H9 (cell line): ENCODE measurements around the gene PHLDA1. TPM values are rescaled to one million over a fixed set of nuclear protein-coding genes. Genes with fewer than 3 reads are reported as not detected.

ENCODE experiments used
- DNase-seq: peaks from one replicate; pipeline ENCODE4 v3.0.0-alpha.2; 2017
- H2AFZ ChIP-seq: one replicate; pipeline ENCODE4 v1.6.1; 2013; ENCODE audit warnings: mild to moderate bottlenecking, low read length, control low read depth, moderate library complexity
- H2AK5ac ChIP-seq: 2 replicates; pipeline ENCODE4 v1.6.1; 2013; ENCODE audit warnings: low read length, control low read depth, mixed read lengths; ENCODE audit not compliant: insufficient read length
- H2BK120ac ChIP-seq: one replicate; pipeline ENCODE4 v1.6.1; 2013; ENCODE audit warnings: low read depth, mild to moderate bottlenecking, low read length, control low read depth, inconsistent platforms; ENCODE audit not compliant: poor library complexity, severe bottlenecking
- H2BK12ac ChIP-seq: 2 replicates; pipeline ENCODE4 v1.6.1; 2013; ENCODE audit warnings: low read length, control low read depth, mixed read lengths, low read depth; ENCODE audit not compliant: insufficient read length
- H2BK15ac ChIP-seq: 2 replicates; pipeline ENCODE4 v1.6.1; 2013; ENCODE audit warnings: low read depth, low read length, control low read depth
- H2BK20ac ChIP-seq: one replicate; pipeline ENCODE4 v1.6.1; 2013; ENCODE audit warnings: low read depth, mild to moderate bottlenecking, low read length, control low read depth, inconsistent platforms; ENCODE audit not compliant: poor library complexity, severe bottlenecking
- H2BK5ac ChIP-seq: 2 replicates; pipeline ENCODE4 v1.6.1; 2013; ENCODE audit warnings: low read length, control low read depth, mixed read lengths; ENCODE audit not compliant: insufficient read length
- H3K14ac ChIP-seq: 2 replicates; pipeline ENCODE4 v1.6.1; 2013; ENCODE audit warnings: low read length, control low read depth; ENCODE audit not compliant: insufficient read depth
- H3K18ac ChIP-seq: 2 replicates; pipeline ENCODE4 v1.6.1; 2013; ENCODE audit warnings: low read depth, mild to moderate bottlenecking, mixed read lengths, low read length, control low read depth; ENCODE audit not compliant: insufficient read length
- H3K23ac ChIP-seq: 2 replicates; pipeline ENCODE4 v1.6.1; 2013; ENCODE audit warnings: low read length, control low read depth, mixed read lengths, low read depth; ENCODE audit not compliant: insufficient read length
- H3K23me2 ChIP-seq: 2 replicates; pipeline ENCODE4 v1.6.1; 2013; ENCODE audit warnings: low read depth, mild to moderate bottlenecking, mixed read lengths, low read length, control low read depth; ENCODE audit not compliant: insufficient read length, poor library complexity, severe bottlenecking
- H3K27ac ChIP-seq: 2 replicates; pipeline ENCODE4 v1.5.1; 2013; ENCODE audit warnings: low read length, control low read depth, mixed read lengths, low read depth; ENCODE audit not compliant: insufficient read length
- H3K27me3 ChIP-seq: 2 replicates; pipeline ENCODE4 v1.6.1; 2013; ENCODE audit warnings: low read length, control low read depth, inconsistent platforms; ENCODE audit not compliant: insufficient read depth
- H3K4ac ChIP-seq: 2 replicates; pipeline ENCODE4 v1.6.1; 2013; ENCODE audit warnings: low read depth, mild to moderate bottlenecking, control low read depth, inconsistent platforms, low read length, moderate library complexity
- H3K4me1 ChIP-seq: 2 replicates; pipeline ENCODE4 v1.6.1; 2013; ENCODE audit warnings: low read length, control low read depth, inconsistent platforms; ENCODE audit not compliant: insufficient read depth
- H3K4me2 ChIP-seq: 2 replicates; pipeline ENCODE4 v1.6.1; 2013; ENCODE audit warnings: low read length, control low read depth, mixed read lengths; ENCODE audit not compliant: insufficient read length, insufficient read depth
- H3K56ac ChIP-seq: 2 replicates; pipeline ENCODE4 v1.6.1; 2013; ENCODE audit warnings: low read depth, mild to moderate bottlenecking, mixed read lengths, low read length, control low read depth; ENCODE audit not compliant: insufficient read length
- H3K79me1 ChIP-seq: 2 replicates; pipeline ENCODE4 v1.6.1; 2013; ENCODE audit warnings: low read depth, mild to moderate bottlenecking, moderate library complexity, low read length, control low read depth, inconsistent platforms; ENCODE audit not compliant: insufficient read depth, poor library complexity, severe bottlenecking
- H3K79me2 ChIP-seq: 2 replicates; pipeline ENCODE4 v1.6.1; 2013; ENCODE audit warnings: low read length, control low read depth, inconsistent platforms; ENCODE audit not compliant: insufficient read depth
- H3K9ac ChIP-seq: 2 replicates; pipeline ENCODE4 v1.6.1; 2013; ENCODE audit warnings: low read length, control low read depth, mixed read lengths; ENCODE audit not compliant: insufficient read length; ENCODE audit errors: extremely low read depth
- H3K9me3 ChIP-seq: one replicate; pipeline ENCODE4 v1.6.1; 2013; ENCODE audit warnings: low read depth, low read length, inconsistent platforms; ENCODE audit not compliant: control insufficient read depth
- H3T11ph ChIP-seq: one replicate; pipeline ENCODE4 v1.6.1; 2013; ENCODE audit warnings: mild to moderate bottlenecking, low read length, control low read depth, inconsistent platforms
- H4K20me1 ChIP-seq: one replicate; pipeline ENCODE4 v1.6.1; 2013; ENCODE audit not compliant: control insufficient read depth, insufficient read length, insufficient read depth
- H4K5ac ChIP-seq: 2 replicates; pipeline ENCODE4 v1.6.1; 2013; ENCODE audit warnings: low read depth, mild to moderate bottlenecking, mixed read lengths, low read length, control low read depth; ENCODE audit not compliant: insufficient read length
- H4K8ac ChIP-seq: replicated peaks from 2 replicates; pipeline ENCODE4 v1.6.1; 2013; ENCODE audit warnings: low read length, control low read depth, mixed read lengths, low read depth; ENCODE audit not compliant: insufficient read length
- H4K91ac ChIP-seq: 2 replicates; pipeline ENCODE4 v1.6.1; 2013; ENCODE audit warnings: low read depth, mild to moderate bottlenecking, moderate library complexity, mixed read lengths, low read length, control low read depth; ENCODE audit not compliant: insufficient read length
- H3K27ac Mint-ChIP-seq, 3 experiments: 2 replicates in 2 of 3; 3 replicates in 1 of 3; pipeline ENCODE4 v1.8.0; 2020 to 2021; ENCODE audit warnings: mixed read lengths in 3 of 3, mild to moderate bottlenecking in 1 of 3, moderate library complexity in 1 of 3
- H3K27me3 Mint-ChIP-seq: 2 replicates; pipeline ENCODE4 v1.8.0; 2021; ENCODE audit warnings: low read depth, mild to moderate bottlenecking, moderate library complexity, mixed read lengths
- H3K36me3 Mint-ChIP-seq, 3 experiments: 2 replicates in 2 of 3; 3 replicates in 1 of 3; pipeline ENCODE4 v1.8.0; 2020 to 2021; ENCODE audit warnings: low read depth in 3 of 3, mixed read lengths in 3 of 3; ENCODE audit not compliant: insufficient read depth in 1 of 3
- H3K4me1 Mint-ChIP-seq, 2 experiments: 2 replicates each; pipeline ENCODE4 v1.8.0; 2020; ENCODE audit warnings: mixed read lengths in 2 of 2
- H3K4me3 Mint-ChIP-seq, 2 experiments: 2 replicates in 1 of 2; 3 replicates in 1 of 2; pipeline ENCODE4 v1.8.0; 2020 to 2021; ENCODE audit warnings: mild to moderate bottlenecking in 2 of 2, mixed read lengths in 2 of 2, moderate library complexity in 1 of 2
- H3K9me3 Mint-ChIP-seq, 2 experiments: 2 replicates in 1 of 2; 3 replicates in 1 of 2; pipeline ENCODE4 v1.8.0; 2020; ENCODE audit warnings: mild to moderate bottlenecking in 2 of 2, mixed read lengths in 2 of 2, moderate library complexity in 1 of 2
- CTCF ChIP-seq: fragments of 200-600 bp; sonication (generic); conservative IDR thresholded peaks from 3 replicates; pipeline ENCODE4 v1.8.0; 2021; ENCODE audit warnings: antibody characterized with exemption, mild to moderate bottlenecking
- WGBS: extraction: QIAGEN DNeasy Blood & Tissue Kit; methylation state at CpG from one replicate; pipeline ENCODE4 v1.1.7; 2013; ENCODE audit warnings: missing lambda C conversion rate, low lambda C conversion rate, mixed read lengths; ENCODE audit not compliant: insufficient read length; ENCODE audit errors: extremely low coverage; 5-methylcytosine and 5-hydroxymethylcytosine counted together
- total RNA-seq: library from RNA; stranded (reverse); gene quantifications from 2 replicates; pipeline ENCODE4 v1.2.1, GENCODE V29; 2021

The PHLDA1 gene
- total RNA-seq, 1 experiment from 2014 or later = 106 TPM

DNA sequence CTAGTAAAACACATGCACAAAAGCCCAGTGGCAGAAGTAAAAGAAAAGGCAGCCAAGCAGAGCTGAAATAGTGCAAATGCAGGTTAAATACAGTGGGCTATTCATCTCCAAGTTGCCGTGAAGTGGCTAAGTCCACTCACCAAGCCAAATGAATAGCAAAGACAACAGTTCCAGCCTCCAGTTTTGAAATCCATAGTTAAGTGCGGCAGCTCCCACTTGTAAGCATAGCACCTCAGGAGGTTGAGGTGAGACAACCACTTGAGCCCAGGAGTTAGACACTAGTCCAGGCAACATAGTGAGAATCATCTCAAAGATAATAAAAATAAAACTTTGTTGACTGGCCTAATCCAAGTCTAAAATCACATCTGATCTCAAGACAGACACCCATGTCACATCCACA, 9.8 kb upstream of the PHLDA1 start:
- Mint-ChIP-seq H3K27ac (peak overlapping the region in 2 of 3 experiments; percentile 49 to 63; a peak in 3 of 7 replicates), H3K27me3 (no peaks in the 10 kb centered on the region), H3K9me3 (no peaks in the 10 kb centered on the region; a peak in 1 of 5 replicates), H3K4me1 (peaks cover 31 to 44% of the 10 kb centered on the region in 2 experiments), H3K36me3 (peaks cover 4 to 22% (median 15%) of the 10 kb centered on the region in 3 experiments; a peak in 6 of 7 replicates), H3K4me3 (no peak overlapping the region)
- Histone ChIP-seq H3K4me1 (peaks cover 3% of the 10 kb centered on the region), H2BK12ac (no peak overlapping the region), H4K91ac (no peak overlapping the region), H2BK20ac (no peak overlapping the region), H3K4ac (no peak overlapping the region), H2AK5ac (no peak overlapping the region), H3K9me3 (no peaks in the 10 kb centered on the region), H4K5ac (no peak overlapping the region), H2AFZ (no peak overlapping the region), H3K14ac (no peak overlapping the region), H3K18ac (no peak overlapping the region), H4K20me1 (no peaks in the 10 kb centered on the region), H3K4me2 (no peak overlapping the region), H3K23me2 (no peaks in the 10 kb centered on the region), H3K27ac (no peak overlapping the region), H2BK15ac (no peak overlapping the region), H3K79me1 (no peaks in the 10 kb centered on the region), H3K56ac (no peak overlapping the region), H3K27me3 (no peaks in the 10 kb centered on the region), H3K9ac (no peak overlapping the region), H3K23ac (no peak overlapping the region), H2BK5ac (no peak overlapping the region), H3K79me2 (no peaks in the 10 kb centered on the region), H3T11ph (no peak overlapping the region), H4K8ac (no peak overlapping the region), H2BK120ac (no peak overlapping the region)
- DNase-seq = no peak
- WGBS = no CpG with 5 or more reads among the region's 2 CpGs
- no peak for TF ChIP-seq CTCF
